ENCODE data around the gene ANGEL2. TPM values are rescaled to one million over a fixed set of nuclear protein-coding genes. Genes with fewer than 3 reads are reported as not detected.

Gene ANGEL2
- total and polyA plus RNA-seq, 5 donors: 10.2 to 25.4 (median 20.6) TPM

GRCh38 chr1:212950243-212951125, 65.2 kb downstream of the ANGEL2 start, which contains the start of gene VASH2:
Gene VASH2, plus strand, starts transcription at chr1:212950541. Its CDS starts 1,002 bp downstream, at chr1:212951543.
- Histone ChIP-seq H3K27ac (ENCODE audit: low read length) (no peak within 1 kb of the TSS), H3K9me3 (ENCODE audit: control insufficient read depth, low read length) (no peaks in the 10 kb centered on the region), H3K4me3 (ENCODE audit: low read length) (peak within 1 kb of the TSS; percentile 58), H3K4me1 (ENCODE audit: control insufficient read depth, insufficient read depth, low read length) (peaks cover 3% of the 10 kb centered on the region), H3K27me3 (ENCODE audit: control insufficient read depth, insufficient read depth) (no peaks in the 10 kb centered on the region)
- intact Hi-C loops (cut with DNase I): no loop called here
- peak; percentile 99 for ATAC-seq
- peak; percentile 90 to 96 (median 93) for DNase-seq
- WGBS: under 1% methylated on average over 61 of the region's 61 CpGs

- no peaks in the 10 kb centered on the region for H3K9me3 ChIP-seq (ENCODE audit: control insufficient read depth, low read length)
- intact Hi-C loops (cut with DNase I): no loop called here
- peaks cover 3% of the 10 kb centered on the region for H3K4me1 ChIP-seq (ENCODE audit: control insufficient read depth, insufficient read depth, low read length)
- no peak overlapping the region for H3K27ac ChIP-seq (ENCODE audit: low read length)
- peak overlapping the region; percentile 58 for H3K4me3 ChIP-seq (ENCODE audit: low read length)
- no peak for DNase-seq
- ATAC-seq: no peak
- H3K27me3 ChIP-seq (ENCODE audit: control insufficient read depth, insufficient read depth): no peaks in the 10 kb centered on the region
- 32% methylated on average over 2 of the region's 2 CpGs for WGBS
Observed at GRCh38 chr1:212949771-212950170, 65.9 kb downstream of the ANGEL2 start.

GRCh38 chr1:212946872-212947271, 68.8 kb downstream of the ANGEL2 start:
- intact Hi-C loops (cut with DNase I): no loop called here
- H3K27me3 ChIP-seq (ENCODE audit: control insufficient read depth, insufficient read depth): no peaks in the 10 kb centered on the region
- H3K9me3 ChIP-seq (ENCODE audit: control insufficient read depth, low read length): no peaks in the 10 kb centered on the region
- no peak for DNase-seq
- no peak overlapping the region for H3K4me3 ChIP-seq (ENCODE audit: low read length)
- no peak overlapping the region for H3K27ac ChIP-seq (ENCODE audit: low read length)
- no peak for ATAC-seq
- peaks cover 3% of the 10 kb centered on the region for H3K4me1 ChIP-seq (ENCODE audit: control insufficient read depth, insufficient read depth, low read length)

GRCh38 chr1:212945463-212946160, 70.1 kb downstream of the ANGEL2 start:
- intact Hi-C loops (cut with DNase I): no loop called here
- no peak overlapping the region for H3K27ac ChIP-seq (ENCODE audit: low read length)
- WGBS: 83% methylated on average over 4 of the region's 4 CpGs

GRCh38 chr1:212945056-212945455, 70.6 kb downstream of the ANGEL2 start:
- ATAC-seq: no peak
- WGBS: 68% methylated on average over 2 of the region's 2 CpGs
- H3K27me3 ChIP-seq (ENCODE audit: control insufficient read depth, insufficient read depth): no peaks in the 10 kb centered on the region
- peaks cover 3% of the 10 kb centered on the region for H3K9me3 ChIP-seq (ENCODE audit: control insufficient read depth, low read length)
- DNase-seq: no peak
- no peak overlapping the region for H3K27ac ChIP-seq (ENCODE audit: low read length)
- no peaks in the 10 kb centered on the region for H3K4me1 ChIP-seq (ENCODE audit: control insufficient read depth, insufficient read depth, low read length)
- intact Hi-C loops (cut with DNase I): no loop called here
- H3K4me3 ChIP-seq (ENCODE audit: low read length): no peak overlapping the region

More at GRCh38 chr1:212945463-212946160, 70.1 kb downstream of the ANGEL2 start:
- Histone ChIP-seq H3K9me3 (ENCODE audit: control insufficient read depth, low read length) (peaks cover 3% of the 10 kb centered on the region), H3K27me3 (ENCODE audit: control insufficient read depth, insufficient read depth) (no peaks in the 10 kb centered on the region), H3K4me1 (ENCODE audit: control insufficient read depth, insufficient read depth, low read length) (no peaks in the 10 kb centered on the region), H3K4me3 (ENCODE audit: low read length) (no peak overlapping the region)
- no peak for DNase-seq
- ATAC-seq: no peak

GRCh38 chr1:212944229-212944901, 71.3 kb downstream of the ANGEL2 start:
- 87% methylated on average over 6 of the region's 6 CpGs for WGBS

GRCh38 chr1:212943393-212943710, 72.3 kb downstream of the ANGEL2 start:
- ATAC-seq: no peak
- H3K27ac ChIP-seq (ENCODE audit: low read length): no peak overlapping the region
- intact Hi-C loops (cut with DNase I): no loop called here
- H3K9me3 ChIP-seq (ENCODE audit: control insufficient read depth, low read length): peaks cover 3% of the 10 kb centered on the region
- H3K4me3 ChIP-seq (ENCODE audit: low read length): no peak overlapping the region
- DNase-seq: no peak
- H3K27me3 ChIP-seq (ENCODE audit: control insufficient read depth, insufficient read depth): no peaks in the 10 kb centered on the region
- WGBS: 77% methylated on average over 4 of the region's 4 CpGs
- H3K4me1 ChIP-seq (ENCODE audit: control insufficient read depth, insufficient read depth, low read length): no peaks in the 10 kb centered on the region

More at GRCh38 chr1:212944229-212944901, 71.3 kb downstream of the ANGEL2 start:
- no peaks in the 10 kb centered on the region for H3K27me3 ChIP-seq (ENCODE audit: control insufficient read depth, insufficient read depth)
- peaks cover 3% of the 10 kb centered on the region for H3K9me3 ChIP-seq (ENCODE audit: control insufficient read depth, low read length)
- ATAC-seq: no peak
- no peak for DNase-seq
- intact Hi-C loops (cut with DNase I): no loop called here
- H3K27ac ChIP-seq (ENCODE audit: low read length): no peak overlapping the region
- H3K4me1 ChIP-seq (ENCODE audit: control insufficient read depth, insufficient read depth, low read length): no peaks in the 10 kb centered on the region
- no peak overlapping the region for H3K4me3 ChIP-seq (ENCODE audit: low read length)

- no peak overlapping the region for H3K4me3 ChIP-seq (ENCODE audit: low read length)
- 87% methylated on average over 6 of the region's 6 CpGs for WGBS
- H3K9me3 ChIP-seq (ENCODE audit: control insufficient read depth, low read length): peaks cover 3% of the 10 kb centered on the region
- no peak overlapping the region for H3K27ac ChIP-seq (ENCODE audit: low read length)
- no peaks in the 10 kb centered on the region for H3K4me1 ChIP-seq (ENCODE audit: control insufficient read depth, insufficient read depth, low read length)
- no peak for ATAC-seq
- no peaks in the 10 kb centered on the region for H3K27me3 ChIP-seq (ENCODE audit: control insufficient read depth, insufficient read depth)
- no peak for DNase-seq
- intact Hi-C loops (cut with DNase I): no loop called here
Observed at GRCh38 chr1:212942679-212943392, 72.8 kb downstream of the ANGEL2 start.

Measured in right cardiac atrium (tissue), 5 donors.